Calu3 (cell line): ENCODE results near the gene ASRGL1. TPM values are rescaled to one million over a fixed set of nuclear protein-coding genes. Genes with fewer than 3 reads are reported as not detected.

Source experiments
- BruUV-seq: library from RNA; stranded (reverse); fragments of 400-500 nt; replicated peaks from 2 replicates; lab custom pipeline; 2021; lab: Mats Ljungman, UMichigan
- CTCF ChIA-PET: fragments of 300-600 bp; sonication (Branson Sonifier 250); formaldehyde crosslinking; loops from one replicate; lab custom pipeline; 2022; ENCODE audit warnings: antibody characterized with exemption; lab: Charles Lee
- DNase-seq: peaks from one replicate; pipeline ENCODE4 v3.0.0; 2022
- H3K27ac Mint-ChIP-seq: one replicate; pipeline ENCODE4 v1.8.0; 2022; ENCODE audit warnings: mixed read lengths; ENCODE audit not compliant: unreplicated experiment
- H3K27me3 Mint-ChIP-seq: one replicate; pipeline ENCODE4 v1.8.0; 2022; ENCODE audit warnings: mixed read lengths; ENCODE audit not compliant: unreplicated experiment
- H3K36me3 Mint-ChIP-seq: one replicate; pipeline ENCODE4 v1.8.0; 2022; ENCODE audit warnings: mild to moderate bottlenecking, moderate library complexity, mixed read lengths; ENCODE audit not compliant: insufficient read depth, unreplicated experiment
- H3K4me1 Mint-ChIP-seq: one replicate; pipeline ENCODE4 v1.8.0; 2022; ENCODE audit warnings: mild to moderate bottlenecking, low read depth, mixed read lengths; ENCODE audit not compliant: unreplicated experiment
- H3K4me3 Mint-ChIP-seq: one replicate; pipeline ENCODE4 v1.8.0; 2022; ENCODE audit warnings: mild to moderate bottlenecking, low read depth, moderate library complexity, mixed read lengths; ENCODE audit not compliant: unreplicated experiment
- H3K9me3 Mint-ChIP-seq: one replicate; pipeline ENCODE4 v1.8.0; 2022; ENCODE audit warnings: low read depth, mixed read lengths; ENCODE audit not compliant: unreplicated experiment
- CTCF ChIP-seq: fragments of 200-600 bp; IDR thresholded peaks from one replicate; pipeline ENCODE4 v1.8.0; 2022; ENCODE audit warnings: antibody characterized with exemption; ENCODE audit not compliant: unreplicated experiment
- intact Hi-C: fragments of 100-400 bp; cut with micrococcal nuclease; formaldehyde crosslinking; loops from one replicate; pipeline ENCODE4 v1.10.0; 2022; ENCODE audit not compliant: unreplicated experiment
- total RNA-seq: library from RNA; stranded (reverse); gene quantifications from 2 replicates; pipeline ENCODE4 v1.2.3, GENCODE V29; 2022

The ASRGL1 gene
- total RNA-seq, 1 experiment from 2014 or later = 30.3 TPM

- H3K4me1 Mint-ChIP-seq = peaks cover 9% of the 10 kb centered on the region
- H3K27ac Mint-ChIP-seq = no peak overlapping the region
- no peak overlapping the region for H3K4me3 Mint-ChIP-seq
- H3K36me3 Mint-ChIP-seq = no peaks in the 10 kb centered on the region
- no peak for TF ChIP-seq CTCF
- no peaks in the 10 kb centered on the region for H3K9me3 Mint-ChIP-seq
- DNase-seq = no peak
- H3K27me3 Mint-ChIP-seq = peaks cover 37% of the 10 kb centered on the region
- intact Hi-C loops = no loop called here
- CTCF ChIA-PET = no interaction called here
- BruUV-seq = no TSS peak
Measured at GRCh38 chr11:62400760-62401159, 63.5 kb downstream of the ASRGL1 start.

- H3K36me3 Mint-ChIP-seq = no peaks in the 10 kb centered on the region
- no peaks in the 10 kb centered on the region for H3K9me3 Mint-ChIP-seq
- no peak overlapping the region for H3K27ac Mint-ChIP-seq
- peaks cover 9% of the 10 kb centered on the region for H3K4me1 Mint-ChIP-seq
- no peak for DNase-seq
- H3K4me3 Mint-ChIP-seq = no peak overlapping the region
- peaks cover 37% of the 10 kb centered on the region for H3K27me3 Mint-ChIP-seq
- TF ChIP-seq CTCF = no peak
- CTCF ChIA-PET = interaction anchor here (0.5 to 1.2 kb wide), 2 partner anchors 17 to 20 kb away, joined by 3 to 8 read pairs; partner anchors contain the start of gene SCGB1A1
- BruUV-seq = no TSS peak
- intact Hi-C loops = no loop called here
Measured at GRCh38 chr11:62401356-62401755, 64.1 kb downstream of the ASRGL1 start.

- Mint-ChIP-seq H3K27me3 (peaks cover 37% of the 10 kb centered on the region), H3K36me3 (no peaks in the 10 kb centered on the region), H3K4me3 (no peak overlapping the region), H3K27ac (no peak overlapping the region), H3K9me3 (no peaks in the 10 kb centered on the region), H3K4me1 (peaks cover 9% of the 10 kb centered on the region)
- no peak for DNase-seq
- BruUV-seq = no TSS peak
- CTCF ChIA-PET = interaction anchor here (0.5 to 1.2 kb wide), 2 partner anchors 17 to 20 kb away, joined by 3 to 8 read pairs; partner anchors contain the start of gene SCGB1A1
- TF ChIP-seq CTCF = no peak
- intact Hi-C loops = no loop called here
Measured at GRCh38 chr11:62401811-62402210, 64.6 kb downstream of the ASRGL1 start.

GRCh38 chr11:62402226-62402959 lies 65.1 kb downstream of the ASRGL1 start:
- H3K9me3 Mint-ChIP-seq = no peaks in the 10 kb centered on the region
- intact Hi-C loops = no loop called here
- DNase-seq = no peak
- no peaks in the 10 kb centered on the region for H3K36me3 Mint-ChIP-seq
- TF ChIP-seq CTCF = no peak
- H3K4me1 Mint-ChIP-seq = peaks cover 9% of the 10 kb centered on the region
- peaks cover 37% of the 10 kb centered on the region for H3K27me3 Mint-ChIP-seq
- no peak overlapping the region for H3K27ac Mint-ChIP-seq
- no TSS peak for BruUV-seq
- CTCF ChIA-PET = interaction anchor here (1.2 kb wide), 1 partner anchor 16 kb away, joined by 3 read pairs; the partner anchor contains the start of gene SCGB1A1
- no peak overlapping the region for H3K4me3 Mint-ChIP-seq
